ENCODE data around the gene TEDC1.

Gene TEDC1

DNA sequence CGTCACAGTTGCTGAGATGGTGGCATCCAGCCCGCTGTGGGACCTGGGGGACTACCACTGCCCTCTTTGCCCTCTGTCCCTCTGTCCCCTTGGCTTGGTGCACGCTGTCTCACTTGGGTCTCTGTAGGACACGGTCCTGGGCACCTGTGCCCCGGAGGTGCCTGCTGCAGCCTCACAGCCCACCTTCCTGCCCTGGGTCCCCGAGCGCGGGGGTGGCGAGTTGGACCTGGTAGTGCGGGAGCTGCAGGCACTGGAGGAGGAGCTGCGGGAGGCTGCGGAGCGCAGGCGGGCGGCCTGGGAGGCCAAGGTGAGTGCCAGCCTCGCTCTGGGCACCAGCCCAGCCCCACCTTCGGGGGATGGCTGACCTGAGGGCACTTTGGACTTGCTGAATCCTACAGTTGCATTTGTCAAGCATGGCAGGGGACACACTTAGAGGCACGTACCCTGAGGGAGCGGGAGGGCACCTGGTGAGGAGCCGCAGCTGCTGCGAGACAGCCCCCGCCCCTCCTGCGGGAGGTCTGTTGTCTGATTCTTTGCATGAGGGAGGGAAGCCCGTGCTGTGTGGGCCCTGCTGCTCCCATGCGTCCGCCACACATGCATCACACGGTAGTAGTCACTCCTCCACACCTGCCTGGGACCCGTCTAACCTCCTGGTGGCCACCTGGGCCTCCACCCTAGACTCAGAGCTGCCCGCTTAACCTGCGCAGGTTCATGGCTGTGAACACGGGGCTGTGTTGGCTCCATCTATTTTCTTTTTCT is 6.8 kb downstream of the TEDC1 start:
- TF ChIP-seq, protein P1, sequence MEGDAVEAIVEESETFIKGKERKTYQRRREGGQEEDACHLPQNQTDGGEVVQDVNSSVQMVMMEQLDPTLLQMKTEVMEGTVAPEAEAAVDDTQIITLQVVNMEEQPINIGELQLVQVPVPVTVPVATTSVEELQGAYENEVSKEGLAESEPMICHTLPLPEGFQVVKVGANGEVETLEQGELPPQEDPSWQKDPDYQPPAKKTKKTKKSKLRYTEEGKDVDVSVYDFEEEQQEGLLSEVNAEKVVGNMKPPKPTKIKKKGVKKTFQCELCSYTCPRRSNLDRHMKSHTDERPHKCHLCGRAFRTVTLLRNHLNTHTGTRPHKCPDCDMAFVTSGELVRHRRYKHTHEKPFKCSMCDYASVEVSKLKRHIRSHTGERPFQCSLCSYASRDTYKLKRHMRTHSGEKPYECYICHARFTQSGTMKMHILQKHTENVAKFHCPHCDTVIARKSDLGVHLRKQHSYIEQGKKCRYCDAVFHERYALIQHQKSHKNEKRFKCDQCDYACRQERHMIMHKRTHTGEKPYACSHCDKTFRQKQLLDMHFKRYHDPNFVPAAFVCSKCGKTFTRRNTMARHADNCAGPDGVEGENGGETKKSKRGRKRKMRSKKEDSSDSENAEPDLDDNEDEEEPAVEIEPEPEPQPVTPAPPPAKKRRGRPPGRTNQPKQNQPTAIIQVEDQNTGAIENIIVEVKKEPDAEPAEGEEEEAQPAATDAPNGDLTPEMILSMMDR (IDR thresholded peaks at IDR 0.05), result no peak

DNA sequence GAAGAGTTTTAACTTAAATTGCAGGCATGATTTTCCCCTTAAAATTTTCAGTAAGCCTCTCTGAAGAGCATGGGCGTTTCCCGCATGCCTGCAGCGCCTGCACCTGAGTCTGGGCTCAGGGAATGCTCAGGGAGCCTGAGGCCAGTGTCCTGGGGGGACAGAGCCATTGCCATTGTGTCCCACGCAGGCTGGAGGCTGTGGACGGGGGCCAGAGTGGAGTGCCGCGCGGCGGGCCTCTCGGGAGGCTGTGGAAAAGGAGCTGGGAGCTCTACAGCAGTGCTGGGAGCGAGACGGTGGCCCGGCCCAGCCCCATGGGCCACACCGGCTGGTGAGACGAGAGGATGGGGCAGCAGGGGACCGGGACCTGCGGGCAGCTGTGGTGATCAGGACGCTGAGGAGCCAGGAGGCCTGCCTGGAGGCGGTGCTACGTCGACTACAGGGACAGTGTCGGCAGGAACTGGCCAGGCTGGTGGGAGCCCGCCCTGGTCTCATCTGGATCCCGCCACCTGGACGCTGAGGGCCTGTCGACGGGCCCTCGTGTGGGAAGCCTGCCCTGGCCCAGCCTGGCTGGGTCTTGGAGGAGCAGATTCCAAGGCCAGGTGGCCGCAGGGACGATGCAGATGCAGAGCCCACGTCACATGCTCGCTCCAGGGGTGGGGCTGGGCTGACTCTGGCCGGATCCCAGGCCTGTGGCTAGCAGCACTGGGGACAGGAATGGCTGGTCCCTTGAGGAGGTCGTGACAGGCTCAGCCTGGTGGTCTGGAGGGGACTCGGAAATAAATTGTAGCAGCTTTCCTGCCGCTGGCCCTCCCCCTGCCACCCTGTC is 7.6 kb downstream of the TEDC1 start:
- TF ChIP-seq, protein P1 (IDR thresholded peaks at IDR 0.05), result no peak

DNA sequence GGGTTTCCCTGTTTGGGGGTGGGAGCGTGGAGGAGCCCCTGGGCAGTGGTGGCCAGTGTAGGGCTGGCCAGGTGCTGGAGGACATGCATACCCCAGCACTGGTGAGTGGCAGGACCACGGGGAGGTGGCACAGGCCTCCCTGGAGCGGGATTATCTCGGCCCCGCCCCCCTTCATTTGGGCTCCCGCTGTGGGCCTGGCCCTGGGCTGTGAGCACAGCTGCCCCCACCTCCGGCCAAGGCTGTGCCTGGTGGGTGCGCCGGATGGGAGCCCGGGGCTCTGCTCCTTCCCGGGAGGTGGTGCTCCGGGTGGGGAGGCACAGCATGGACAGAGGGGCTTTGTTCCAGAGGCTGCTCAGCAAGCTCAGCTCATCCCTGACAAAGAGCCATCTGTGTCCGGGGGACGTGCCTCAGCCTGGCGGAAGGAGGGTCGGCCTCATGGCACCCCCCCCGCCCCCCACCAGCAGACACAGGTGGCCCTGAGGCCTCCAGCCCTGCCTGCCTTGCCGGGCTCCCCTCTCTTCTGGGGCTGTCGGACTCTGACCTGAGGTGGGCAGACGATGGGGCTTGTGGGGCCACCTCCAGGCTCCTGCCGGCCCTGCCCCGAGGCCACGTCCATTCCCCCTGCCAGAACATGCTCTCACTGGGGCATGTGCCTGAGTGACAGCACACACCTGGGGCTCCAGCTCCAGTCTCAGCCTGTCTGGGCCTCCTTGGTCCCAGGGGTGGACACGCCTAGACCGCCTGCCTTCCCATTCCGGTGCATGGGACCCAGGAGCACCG is 8.4 kb downstream of the TEDC1 start:
- TF ChIP-seq, protein P1 (IDR thresholded peaks at IDR 0.05), result no peak

DNA sequence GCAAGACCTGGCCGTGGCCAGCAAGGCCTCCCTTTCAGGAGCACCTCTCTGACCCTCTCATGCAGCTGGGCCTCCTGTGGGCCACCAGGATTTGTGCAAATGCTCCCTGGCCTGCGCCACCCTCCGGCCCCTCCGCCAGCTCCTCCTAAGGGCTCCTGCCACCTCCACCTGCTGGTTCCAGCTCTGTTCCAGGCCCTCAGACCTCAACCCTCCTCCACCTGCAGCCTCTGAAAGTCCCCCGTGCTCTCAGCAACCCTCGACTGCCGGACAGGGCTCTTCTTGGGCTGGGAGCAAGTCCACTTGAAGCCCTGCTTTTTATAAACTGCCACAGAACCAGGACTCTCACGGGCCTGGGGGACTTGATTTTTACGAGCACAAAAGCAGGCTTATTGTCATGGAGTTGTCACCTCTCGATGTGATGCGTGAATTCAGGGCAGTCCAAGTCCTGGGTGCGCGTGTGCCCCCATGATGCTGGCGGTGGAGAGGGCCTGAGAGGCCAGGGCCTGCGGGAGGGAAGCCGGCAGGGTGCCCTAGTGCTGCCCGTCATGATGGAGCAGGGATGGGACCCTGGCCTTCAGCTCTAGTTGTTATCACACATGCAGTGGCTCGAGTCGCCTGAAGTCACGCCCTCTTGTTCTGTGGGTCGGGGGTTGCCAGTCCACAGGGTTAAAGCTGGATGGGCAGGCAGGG is 9.1 kb downstream of the TEDC1 start:
- TF ChIP-seq, protein P1 (IDR thresholded peaks at IDR 0.05), result no peak

DNA sequence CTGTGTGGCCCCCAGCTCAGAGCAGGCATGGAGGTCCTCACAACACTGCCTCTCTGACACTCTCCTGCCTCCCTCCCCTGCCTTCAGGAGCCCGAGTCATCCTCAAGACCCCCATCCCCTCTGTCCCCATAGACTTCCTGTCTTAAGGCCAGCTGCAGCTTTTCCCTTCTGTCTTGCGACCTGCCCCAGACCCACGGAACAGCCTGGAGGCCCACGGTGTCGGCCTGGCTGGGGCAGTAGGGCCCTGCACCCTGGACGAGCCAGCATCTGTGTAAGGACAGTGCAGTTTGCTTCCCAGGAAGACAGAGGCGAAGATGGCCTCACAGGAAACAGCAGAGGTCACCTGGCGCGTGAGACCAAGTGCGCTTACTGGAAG is 9.7 kb downstream of the TEDC1 start:
- TF ChIP-seq, protein P1 (IDR thresholded peaks at IDR 0.05), result no peak

DNA sequence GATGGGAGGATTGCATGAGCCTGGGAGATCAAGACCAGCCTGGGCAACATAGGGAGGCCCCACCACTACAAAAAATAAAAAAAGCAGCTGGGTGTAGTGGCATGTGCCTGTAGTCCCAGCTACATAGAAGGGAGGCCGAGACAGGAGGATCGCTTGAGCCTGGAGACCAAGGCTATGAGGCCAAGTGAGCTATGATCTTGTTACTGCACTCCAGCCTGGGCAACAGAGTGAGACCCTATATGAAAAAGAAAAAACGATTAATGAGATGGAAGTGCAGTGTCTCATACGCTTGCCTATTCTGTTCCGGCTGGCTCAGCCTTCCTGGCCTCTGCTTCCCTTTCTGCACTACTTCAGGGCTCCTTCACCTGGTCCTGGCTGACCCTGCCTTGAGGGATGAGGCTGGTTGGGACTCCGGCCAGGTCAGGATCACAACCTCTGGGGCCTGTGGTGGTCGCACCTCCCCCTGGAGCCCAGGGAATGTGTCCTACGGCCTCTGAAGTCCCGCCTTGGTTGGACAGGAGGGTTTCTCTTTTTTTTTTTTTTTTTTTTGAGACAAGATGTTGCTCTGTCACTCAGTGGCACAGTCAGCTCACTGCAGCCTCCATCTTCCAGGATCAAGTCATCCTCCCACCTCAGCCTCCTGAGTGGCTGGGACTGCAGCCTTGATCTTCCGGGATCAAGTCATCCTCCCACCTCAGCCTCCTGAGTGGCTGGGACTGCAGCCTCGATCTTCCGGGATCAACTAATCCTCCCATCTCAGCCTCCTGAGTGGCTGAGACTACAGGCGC is 10.7 kb downstream of the TEDC1 start:
- TF ChIP-seq, protein P1 (IDR thresholded peaks at IDR 0.05), result no peak

Data from LNCAP (cell line).